ENCODE results near the gene PARP6. TPM values are rescaled to one million over a fixed set of nuclear protein-coding genes. Genes with fewer than 3 reads are reported as not detected.

Gene PARP6
- total RNA-seq, 4 donors from 2014 or later = 59.2 to 76.8 (median 65.1) TPM

GRCh38 chr15:72285402-72285801 lies 13.0 kb upstream of the PARP6 start:
- TF ChIP-seq POLR2A (IDR thresholded peaks at IDR 0.05) (no peak), EP300 (IDR thresholded peaks at IDR 0.05) (no peak), CTCF (IDR thresholded peaks at IDR 0.05) (no peak)
- Histone ChIP-seq H3K27me3 (no peaks in the 10 kb centered on the region), H3K36me3 (peaks cover 0 to 48% (median 0%) of the 10 kb centered on the region in 3 donors), H3K4me3 (no peak overlapping the region), H3K4me1 (no peaks in the 10 kb centered on the region), H3K9me3 (no peaks in the 10 kb centered on the region), H3K27ac (no peak overlapping the region)
- 39 to 46% methylated on average over 3 of the region's 3 CpGs for WGBS, 2 donors
- no peak for DNase-seq (ENCODE audit: low spot score in 2 of 2)

GRCh38 chr15:72284781-72285180 lies 12.4 kb upstream of the PARP6 start:
- Histone ChIP-seq H3K36me3 (peaks cover 0 to 48% (median 0%) of the 10 kb centered on the region in 3 donors), H3K4me1 (no peaks in the 10 kb centered on the region), H3K27me3 (no peaks in the 10 kb centered on the region), H3K4me3 (no peak overlapping the region), H3K9me3 (no peaks in the 10 kb centered on the region), H3K27ac (no peak overlapping the region)
- 90 to 100% methylated on average over 1 of the region's 1 CpG for WGBS, 2 donors
- TF ChIP-seq EP300 (IDR thresholded peaks at IDR 0.05) (no peak), CTCF (IDR thresholded peaks at IDR 0.05) (no peak), POLR2A (IDR thresholded peaks at IDR 0.05) (no peak)
- no peak for DNase-seq (ENCODE audit: low spot score in 2 of 2)

- H3K9me3 ChIP-seq = no peaks in the 10 kb centered on the region
- no peak overlapping the region for H3K27ac ChIP-seq
- DNase-seq (ENCODE audit: low spot score in 2 of 2) = no peak
- H3K27me3 ChIP-seq = no peaks in the 10 kb centered on the region
- H3K4me1 ChIP-seq = no peaks in the 10 kb centered on the region
- H3K36me3 ChIP-seq = peaks cover 0 to 19% (median 0%) of the 10 kb centered on the region in 3 donors
- 89 to 91% methylated on average over 3 of the region's 3 CpGs for whole genome bisulfite sequencing, 2 donors
- H3K4me3 ChIP-seq = no peak overlapping the region
- TF ChIP-seq POLR2A (IDR thresholded peaks at IDR 0.05) = no peak
- TF ChIP-seq CTCF (IDR thresholded peaks at IDR 0.05) = no peak
- no peak for TF ChIP-seq EP300 (IDR thresholded peaks at IDR 0.05)
Observed at GRCh38 chr15:72281713-72282112, 9.4 kb upstream of the PARP6 start.

- no peak for DNase-seq (ENCODE audit: low spot score in 2 of 2)
- 45 to 48% methylated on average over 2 of the region's 2 CpGs for WGBS, 2 donors
- Histone ChIP-seq H3K27me3 (no peaks in the 10 kb centered on the region), H3K4me3 (no peak overlapping the region), H3K36me3 (peaks cover 0 to 13% (median 0%) of the 10 kb centered on the region in 3 donors), H3K27ac (no peak overlapping the region), H3K4me1 (no peaks in the 10 kb centered on the region), H3K9me3 (no peaks in the 10 kb centered on the region)
- TF ChIP-seq CTCF (IDR thresholded peaks at IDR 0.05) = no peak
- no peak for TF ChIP-seq POLR2A (IDR thresholded peaks at IDR 0.05)
- no peak for TF ChIP-seq EP300 (IDR thresholded peaks at IDR 0.05)
Observed at GRCh38 chr15:72280751-72281150, 8.4 kb upstream of the PARP6 start.

- Histone ChIP-seq H3K27me3 (no peaks in the 10 kb centered on the region), H3K4me3 (no peak overlapping the region), H3K4me1 (peaks cover 0 to under 1% (median 0%) of the 10 kb centered on the region in 4 donors), H3K27ac (no peak overlapping the region), H3K9me3 (no peaks in the 10 kb centered on the region), H3K36me3 (no peaks in the 10 kb centered on the region)
- TF ChIP-seq CTCF (IDR thresholded peaks at IDR 0.05) = no peak
- TF ChIP-seq EP300 (IDR thresholded peaks at IDR 0.05) = no peak
- no peak for TF ChIP-seq POLR2A (IDR thresholded peaks at IDR 0.05)
- WGBS, 2 donors = 71 to 90% methylated on average over 1 of the region's 1 CpG
- no peak for DNase-seq (ENCODE audit: low spot score in 2 of 2)
Observed at GRCh38 chr15:72278737-72279136, 6.4 kb upstream of the PARP6 start.
